K562 (cell line): Measurements from ENCODE around the gene MYCL. TPM values are rescaled to one million over a fixed set of nuclear protein-coding genes. Genes with fewer than 3 reads are reported as not detected.

ENCODE experiments used
- C11orf30 ChIP-seq: fragments of 450-650 bp; IDR thresholded peaks from 2 replicates; pipeline ENCODE4 v1.6.1; 2016; ENCODE audit warnings: low read depth, mild to moderate bottlenecking
- ETV5 ChIP-seq: sonication (generic); formaldehyde crosslinking; IDR thresholded peaks from 2 replicates; pipeline ENCODE4 v1.4.0; 2020; ENCODE audit warnings: low read depth, mild to moderate bottlenecking, missing genetic modification reagents
- EWSR1 ChIP-seq: fragments of 450-650 bp; IDR thresholded peaks from 2 replicates; pipeline ENCODE4 v1.6.1; 2018; ENCODE audit warnings: borderline replicate concordance, mild to moderate bottlenecking, low read depth, moderate library complexity; ENCODE audit not compliant: partially characterized antibody
- FOXK1 ChIP-seq: sonication (generic); formaldehyde crosslinking; IDR thresholded peaks from 2 replicates; pipeline ENCODE4 v1.8.0; 2022; ENCODE audit warnings: missing genetic modification reagents, mild to moderate bottlenecking, borderline replicate concordance
- GABPB2 ChIP-seq: fragments of 250-450 bp; sonication (Bioruptor Pico); conservative IDR thresholded peaks from 2 replicates; pipeline ENCODE4 v1.5.1; 2021; ENCODE audit warnings: mild to moderate bottlenecking
- NEUROD1 ChIP-seq: fragments of 150-350 bp; IDR thresholded peaks from 2 replicates; pipeline ENCODE4 v1.6.1; 2014; ENCODE audit warnings: borderline replicate concordance, low read length, low read depth; ENCODE audit not compliant: partially characterized antibody
- PHB ChIP-seq: fragments of 250-450 bp; sonication (Bioruptor Pico); IDR thresholded peaks from 2 replicates; pipeline ENCODE4 v1.5.0; 2021
- RUNX1 ChIP-seq: sonication (generic); IDR thresholded peaks from 2 replicates; pipeline ENCODE4 v1.6.1; 2016; ENCODE audit warnings: antibody characterized with exemption, low read depth
- SMAD3 ChIP-seq: fragments of 450-650 bp; formaldehyde crosslinking; conservative IDR thresholded peaks from 2 replicates; pipeline ENCODE4 v1.4.0; 2020; ENCODE audit warnings: mild to moderate bottlenecking
- SP1 ChIP-seq: sonication (generic); formaldehyde crosslinking; IDR thresholded peaks from 2 replicates; pipeline ENCODE4 v1.8.1; 2022; ENCODE audit warnings: mild to moderate bottlenecking, missing genetic modification reagents
- ZNF133 ChIP-seq: fragments of 250-450 bp; sonication (Bioruptor Pico); IDR thresholded peaks from 2 replicates; pipeline ENCODE4 v1.4.0; 2020; ENCODE audit warnings: mild to moderate bottlenecking
- ZNF146 ChIP-seq: IDR thresholded peaks from one replicate; pipeline ENCODE4 v1.6.1; 2018; ENCODE audit warnings: missing compliant biosample characterization; ENCODE audit not compliant: unreplicated experiment
- ZNF354B ChIP-seq: fragments of 250-450 bp; sonication (Bioruptor Pico); IDR thresholded peaks from 2 replicates; pipeline ENCODE4 v1.4.0; 2020
- polyA plus RNA-seq, 8 experiments: library from polyadenylated mRNA; depleted of rRNA in 4 of 8; stranded (reverse) in 5 of 8; unstranded in 3 of 8; fragments of >200 nt; fragmentation: Nextera tagmentation in 2 of 8; fragmentation: Illumina TruSeq in 1 of 8; extraction: Ambion mirVana in 2 of 8; extraction: Trizol in 1 of 8; gene quantifications; 2 replicates each; pipeline versions ENCODE4 v1.2.1 to v1.2.3, GENCODE V29; 2011 to 2014; ENCODE audit warnings: inconsistent platforms in 1 of 8, missing spikeins in 1 of 8
- total RNA-seq, 7 experiments: library from RNA; depleted of rRNA in 6 of 7; stranded (reverse); fragments of >200 nt in 6 of 7; fragmentation: Illumina TruSeq in 2 of 7; extraction: Trizol in 2 of 7; gene quantifications; 2 replicates each; pipeline versions ENCODE4 v1.2.1 to v1.2.3, GENCODE V29; 2011 to 2021; ENCODE audit warnings: low replicate concordance in 1 of 7
- TF ChIP-seq, protein P1 (sequence below): fragments of 200-600 bp; sonication (generic); IDR thresholded peaks from one replicate; pipeline ENCODE4 v1.6.1; 2012; ENCODE audit warnings: mild to moderate bottlenecking, low read depth, low read length, inconsistent platforms
- TF ChIP-seq, protein P2 (sequence below): sonication (generic); formaldehyde crosslinking; IDR thresholded peaks from 2 replicates; pipeline ENCODE4 v1.8.1; 2023; ENCODE audit warnings: mild to moderate bottlenecking, missing genetic modification reagents

Gene MYCL
- total and polyA plus RNA-seq, 9 of the 15 experiments (the other 6 are each of a cell fraction or from before 2014, with no cell fraction given), result 3.5 to 22.0 (median 12.8) TPM

DNA sequence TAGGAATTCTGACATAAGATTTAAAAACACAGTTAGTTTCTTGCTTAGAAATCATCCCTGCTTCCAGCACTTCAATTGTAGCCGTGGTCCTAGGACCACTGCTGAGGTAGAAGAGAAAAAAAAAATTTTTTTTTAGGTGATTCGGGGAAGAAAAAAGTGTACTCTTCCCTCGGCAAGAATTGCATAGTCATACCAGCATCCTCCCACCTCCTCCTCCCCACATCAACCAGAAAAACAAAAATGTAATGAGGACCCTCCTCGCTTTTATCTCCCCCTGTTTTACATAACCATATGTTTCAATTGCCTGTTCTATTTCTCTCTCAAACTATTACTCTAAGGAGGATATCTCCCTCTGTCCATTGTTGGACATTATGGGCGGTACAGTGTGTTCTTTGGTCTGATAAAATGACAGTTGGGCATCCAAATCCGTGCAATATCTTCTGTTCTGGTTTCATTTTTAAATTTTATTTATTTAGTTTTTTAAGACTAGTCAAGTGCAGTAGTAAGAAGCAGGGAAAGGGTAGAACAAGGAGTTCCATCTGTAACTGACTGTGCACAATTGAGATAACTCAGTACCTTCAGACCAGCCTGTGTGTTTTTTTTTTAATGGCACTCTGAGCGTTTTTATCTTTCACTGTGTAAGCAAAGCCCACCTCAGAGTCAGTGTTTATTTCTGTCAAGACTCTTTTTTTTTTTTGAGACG, 42.8 kb upstream of the MYCL start (continued):
- TF ChIP-seq, protein P1, sequence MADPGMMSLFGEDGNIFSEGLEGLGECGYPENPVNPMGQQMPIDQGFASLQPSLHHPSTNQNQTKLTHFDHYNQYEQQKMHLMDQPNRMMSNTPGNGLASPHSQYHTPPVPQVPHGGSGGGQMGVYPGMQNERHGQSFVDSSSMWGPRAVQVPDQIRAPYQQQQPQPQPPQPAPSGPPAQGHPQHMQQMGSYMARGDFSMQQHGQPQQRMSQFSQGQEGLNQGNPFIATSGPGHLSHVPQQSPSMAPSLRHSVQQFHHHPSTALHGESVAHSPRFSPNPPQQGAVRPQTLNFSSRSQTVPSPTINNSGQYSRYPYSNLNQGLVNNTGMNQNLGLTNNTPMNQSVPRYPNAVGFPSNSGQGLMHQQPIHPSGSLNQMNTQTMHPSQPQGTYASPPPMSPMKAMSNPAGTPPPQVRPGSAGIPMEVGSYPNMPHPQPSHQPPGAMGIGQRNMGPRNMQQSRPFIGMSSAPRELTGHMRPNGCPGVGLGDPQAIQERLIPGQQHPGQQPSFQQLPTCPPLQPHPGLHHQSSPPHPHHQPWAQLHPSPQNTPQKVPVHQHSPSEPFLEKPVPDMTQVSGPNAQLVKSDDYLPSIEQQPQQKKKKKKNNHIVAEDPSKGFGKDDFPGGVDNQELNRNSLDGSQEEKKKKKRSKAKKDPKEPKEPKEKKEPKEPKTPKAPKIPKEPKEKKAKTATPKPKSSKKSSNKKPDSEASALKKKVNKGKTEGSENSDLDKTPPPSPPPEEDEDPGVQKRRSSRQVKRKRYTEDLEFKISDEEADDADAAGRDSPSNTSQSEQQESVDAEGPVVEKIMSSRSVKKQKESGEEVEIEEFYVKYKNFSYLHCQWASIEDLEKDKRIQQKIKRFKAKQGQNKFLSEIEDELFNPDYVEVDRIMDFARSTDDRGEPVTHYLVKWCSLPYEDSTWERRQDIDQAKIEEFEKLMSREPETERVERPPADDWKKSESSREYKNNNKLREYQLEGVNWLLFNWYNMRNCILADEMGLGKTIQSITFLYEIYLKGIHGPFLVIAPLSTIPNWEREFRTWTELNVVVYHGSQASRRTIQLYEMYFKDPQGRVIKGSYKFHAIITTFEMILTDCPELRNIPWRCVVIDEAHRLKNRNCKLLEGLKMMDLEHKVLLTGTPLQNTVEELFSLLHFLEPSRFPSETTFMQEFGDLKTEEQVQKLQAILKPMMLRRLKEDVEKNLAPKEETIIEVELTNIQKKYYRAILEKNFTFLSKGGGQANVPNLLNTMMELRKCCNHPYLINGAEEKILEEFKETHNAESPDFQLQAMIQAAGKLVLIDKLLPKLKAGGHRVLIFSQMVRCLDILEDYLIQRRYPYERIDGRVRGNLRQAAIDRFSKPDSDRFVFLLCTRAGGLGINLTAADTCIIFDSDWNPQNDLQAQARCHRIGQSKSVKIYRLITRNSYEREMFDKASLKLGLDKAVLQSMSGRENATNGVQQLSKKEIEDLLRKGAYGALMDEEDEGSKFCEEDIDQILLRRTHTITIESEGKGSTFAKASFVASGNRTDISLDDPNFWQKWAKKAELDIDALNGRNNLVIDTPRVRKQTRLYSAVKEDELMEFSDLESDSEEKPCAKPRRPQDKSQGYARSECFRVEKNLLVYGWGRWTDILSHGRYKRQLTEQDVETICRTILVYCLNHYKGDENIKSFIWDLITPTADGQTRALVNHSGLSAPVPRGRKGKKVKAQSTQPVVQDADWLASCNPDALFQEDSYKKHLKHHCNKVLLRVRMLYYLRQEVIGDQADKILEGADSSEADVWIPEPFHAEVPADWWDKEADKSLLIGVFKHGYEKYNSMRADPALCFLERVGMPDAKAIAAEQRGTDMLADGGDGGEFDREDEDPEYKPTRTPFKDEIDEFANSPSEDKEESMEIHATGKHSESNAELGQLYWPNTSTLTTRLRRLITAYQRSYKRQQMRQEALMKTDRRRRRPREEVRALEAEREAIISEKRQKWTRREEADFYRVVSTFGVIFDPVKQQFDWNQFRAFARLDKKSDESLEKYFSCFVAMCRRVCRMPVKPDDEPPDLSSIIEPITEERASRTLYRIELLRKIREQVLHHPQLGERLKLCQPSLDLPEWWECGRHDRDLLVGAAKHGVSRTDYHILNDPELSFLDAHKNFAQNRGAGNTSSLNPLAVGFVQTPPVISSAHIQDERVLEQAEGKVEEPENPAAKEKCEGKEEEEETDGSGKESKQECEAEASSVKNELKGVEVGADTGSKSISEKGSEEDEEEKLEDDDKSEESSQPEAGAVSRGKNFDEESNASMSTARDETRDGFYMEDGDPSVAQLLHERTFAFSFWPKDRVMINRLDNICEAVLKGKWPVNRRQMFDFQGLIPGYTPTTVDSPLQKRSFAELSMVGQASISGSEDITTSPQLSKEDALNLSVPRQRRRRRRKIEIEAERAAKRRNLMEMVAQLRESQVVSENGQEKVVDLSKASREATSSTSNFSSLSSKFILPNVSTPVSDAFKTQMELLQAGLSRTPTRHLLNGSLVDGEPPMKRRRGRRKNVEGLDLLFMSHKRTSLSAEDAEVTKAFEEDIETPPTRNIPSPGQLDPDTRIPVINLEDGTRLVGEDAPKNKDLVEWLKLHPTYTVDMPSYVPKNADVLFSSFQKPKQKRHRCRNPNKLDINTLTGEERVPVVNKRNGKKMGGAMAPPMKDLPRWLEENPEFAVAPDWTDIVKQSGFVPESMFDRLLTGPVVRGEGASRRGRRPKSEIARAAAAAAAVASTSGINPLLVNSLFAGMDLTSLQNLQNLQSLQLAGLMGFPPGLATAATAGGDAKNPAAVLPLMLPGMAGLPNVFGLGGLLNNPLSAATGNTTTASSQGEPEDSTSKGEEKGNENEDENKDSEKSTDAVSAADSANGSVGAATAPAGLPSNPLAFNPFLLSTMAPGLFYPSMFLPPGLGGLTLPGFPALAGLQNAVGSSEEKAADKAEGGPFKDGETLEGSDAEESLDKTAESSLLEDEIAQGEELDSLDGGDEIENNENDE, result no peak
- no peak for TF ChIP-seq ZNF133 (CRISPR knock-in tag)
- TF ChIP-seq EWSR1, result no peak
- no peak for TF ChIP-seq ZNF354B (CRISPR knock-in tag)
- TF ChIP-seq PHB (CRISPR knock-in tag), result no peak
- peak; percentile 83 for TF ChIP-seq C11orf30
- no peak for TF ChIP-seq NEUROD1
- no peak for TF ChIP-seq SMAD3 (CRISPR knock-in tag)
- TF ChIP-seq GABPB2, result no peak
- TF ChIP-seq ZNF146, result no peak
- TF ChIP-seq SP1 (CRISPR knock-in tag), result no peak
- TF ChIP-seq RUNX1, result no peak
- TF ChIP-seq, protein P2, sequence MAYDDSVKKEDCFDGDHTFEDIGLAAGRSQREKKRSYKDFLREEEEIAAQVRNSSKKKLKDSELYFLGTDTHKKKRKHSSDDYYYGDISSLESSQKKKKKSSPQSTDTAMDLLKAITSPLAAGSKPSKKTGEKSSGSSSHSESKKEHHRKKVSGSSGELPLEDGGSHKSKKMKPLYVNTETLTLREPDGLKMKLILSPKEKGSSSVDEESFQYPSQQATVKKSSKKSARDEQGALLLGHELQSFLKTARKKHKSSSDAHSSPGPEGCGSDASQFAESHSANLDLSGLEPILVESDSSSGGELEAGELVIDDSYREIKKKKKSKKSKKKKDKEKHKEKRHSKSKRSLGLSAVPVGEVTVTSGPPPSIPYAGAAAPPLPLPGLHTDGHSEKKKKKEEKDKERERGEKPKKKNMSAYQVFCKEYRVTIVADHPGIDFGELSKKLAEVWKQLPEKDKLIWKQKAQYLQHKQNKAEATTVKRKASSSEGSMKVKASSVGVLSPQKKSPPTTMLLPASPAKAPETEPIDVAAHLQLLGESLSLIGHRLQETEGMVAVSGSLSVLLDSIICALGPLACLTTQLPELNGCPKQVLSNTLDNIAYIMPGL (CRISPR knock-in tag), result no peak
- TF ChIP-seq ETV5 (CRISPR knock-in tag), result no peak
- no peak for TF ChIP-seq FOXK1 (CRISPR knock-in tag)
